Superior temporal gyrus (tissue), 1 donor: Measurements from ENCODE around the gene PACSIN3.

Source experiments
- DNase-seq: peaks from one replicate; pipeline ENCODE4 v3.0.0-alpha.2; 2016; ENCODE audit errors: extremely low spot score

Gene PACSIN3

DNA sequence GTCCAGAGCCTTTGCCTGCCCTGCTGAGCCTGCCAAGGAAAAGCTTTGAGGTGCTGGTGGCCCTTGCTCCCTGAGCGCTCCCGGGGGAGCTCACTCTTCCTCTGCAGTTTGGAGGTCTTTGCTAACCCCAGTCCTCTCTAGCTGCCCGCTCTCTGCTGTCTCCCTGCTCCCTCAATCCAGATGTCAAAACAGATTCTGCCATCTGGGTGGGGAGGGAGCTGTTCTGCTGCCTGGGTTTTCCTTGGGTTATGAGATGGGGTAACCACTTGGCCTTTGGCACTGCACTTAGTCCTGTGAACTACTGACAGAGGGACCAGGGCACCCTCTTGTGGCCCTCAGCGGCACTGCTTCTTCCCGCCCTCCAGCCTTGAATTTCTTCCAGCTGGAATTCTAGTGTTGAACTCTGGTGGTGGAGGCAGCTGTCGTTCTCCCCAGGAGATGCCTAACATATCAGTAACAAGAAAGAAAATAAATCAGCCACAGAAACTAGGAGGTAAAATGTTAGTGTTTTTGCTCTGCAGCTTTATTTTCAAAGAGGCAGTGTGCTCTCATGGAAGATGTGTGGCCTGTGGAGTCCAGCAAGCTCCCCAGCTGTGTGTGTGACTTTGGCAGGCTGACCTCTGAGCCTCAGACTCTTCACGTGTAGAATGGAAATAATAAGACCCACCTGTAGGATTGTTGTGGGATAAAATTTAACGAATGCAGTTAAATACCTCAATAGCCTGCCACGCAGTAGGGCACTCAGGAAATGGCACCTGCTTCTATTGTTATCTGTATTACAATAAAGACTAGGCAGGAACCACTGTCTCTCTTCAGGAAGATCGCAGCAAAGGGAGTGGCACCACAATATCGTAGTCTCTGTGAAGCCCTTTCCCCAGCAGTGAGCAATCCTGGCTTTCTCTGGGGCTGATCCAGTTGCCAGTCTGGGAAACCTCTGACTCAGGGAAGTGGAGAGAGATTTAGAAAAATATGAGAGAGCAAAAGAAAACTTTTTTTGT is 33.0 kb downstream of the PACSIN3 start:
- peak; percentile 97 for DNase-seq

DNA sequence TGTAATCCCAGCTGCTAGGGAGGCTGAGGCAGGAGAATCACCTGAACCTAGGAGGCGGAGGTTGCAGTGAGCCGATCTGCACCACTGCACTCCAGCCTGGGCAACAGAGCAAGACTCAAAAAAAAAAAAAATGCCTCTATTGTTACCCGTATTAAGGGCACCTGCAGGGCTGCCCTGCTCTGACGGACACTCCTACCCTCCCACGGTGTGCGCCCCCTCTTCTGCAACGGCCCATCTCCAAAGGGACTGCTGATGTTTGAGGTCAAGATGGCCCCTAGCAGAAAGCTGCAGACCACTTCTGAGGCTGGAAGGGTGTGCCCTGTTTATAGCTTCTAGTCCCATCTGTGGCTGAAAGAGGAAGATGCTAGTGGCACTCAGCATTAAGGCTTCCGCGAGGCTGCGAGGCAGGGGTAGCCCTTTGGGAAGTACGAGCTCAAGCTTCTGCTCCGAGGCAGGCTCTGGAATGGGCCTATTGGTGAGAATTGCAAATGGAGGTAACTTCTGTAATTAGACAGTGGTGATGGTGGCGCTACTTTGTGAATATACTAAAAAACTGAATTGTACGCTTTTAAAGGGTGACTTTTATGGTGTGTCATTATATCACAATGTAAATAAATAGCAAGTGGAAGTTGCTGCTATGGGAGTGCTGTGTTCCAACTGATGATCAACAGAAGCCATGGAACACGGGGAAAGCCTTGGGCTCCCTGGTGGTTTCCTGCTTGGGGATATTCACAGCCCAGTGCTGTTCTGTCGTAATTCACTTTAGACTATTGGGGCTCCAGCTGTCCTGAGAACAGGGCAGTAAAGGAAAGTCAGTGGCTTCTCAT is 33.9 kb downstream of the PACSIN3 start:
- DNase-seq: no peak

DNA sequence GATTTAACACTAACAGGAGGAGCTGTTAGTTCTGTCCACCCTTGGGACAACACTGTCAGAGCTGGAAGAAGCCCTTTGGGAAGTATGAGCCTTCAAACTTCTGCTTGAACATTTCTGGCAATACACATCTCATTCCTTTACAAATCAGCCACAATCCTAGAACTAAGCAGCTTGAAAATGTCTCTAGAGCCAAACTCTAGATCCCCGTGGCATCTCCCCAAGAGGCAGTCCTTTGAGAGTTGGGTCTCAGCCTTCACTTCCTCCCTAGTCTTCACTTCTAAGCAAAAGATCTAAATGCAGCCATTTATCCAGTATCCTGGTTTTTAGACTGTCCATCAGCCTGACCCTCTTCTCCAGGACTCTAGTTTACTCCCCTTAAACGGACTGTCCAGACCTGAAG is 36.5 kb downstream of the PACSIN3 start:
- DNase-seq: peak; percentile 6

DNA sequence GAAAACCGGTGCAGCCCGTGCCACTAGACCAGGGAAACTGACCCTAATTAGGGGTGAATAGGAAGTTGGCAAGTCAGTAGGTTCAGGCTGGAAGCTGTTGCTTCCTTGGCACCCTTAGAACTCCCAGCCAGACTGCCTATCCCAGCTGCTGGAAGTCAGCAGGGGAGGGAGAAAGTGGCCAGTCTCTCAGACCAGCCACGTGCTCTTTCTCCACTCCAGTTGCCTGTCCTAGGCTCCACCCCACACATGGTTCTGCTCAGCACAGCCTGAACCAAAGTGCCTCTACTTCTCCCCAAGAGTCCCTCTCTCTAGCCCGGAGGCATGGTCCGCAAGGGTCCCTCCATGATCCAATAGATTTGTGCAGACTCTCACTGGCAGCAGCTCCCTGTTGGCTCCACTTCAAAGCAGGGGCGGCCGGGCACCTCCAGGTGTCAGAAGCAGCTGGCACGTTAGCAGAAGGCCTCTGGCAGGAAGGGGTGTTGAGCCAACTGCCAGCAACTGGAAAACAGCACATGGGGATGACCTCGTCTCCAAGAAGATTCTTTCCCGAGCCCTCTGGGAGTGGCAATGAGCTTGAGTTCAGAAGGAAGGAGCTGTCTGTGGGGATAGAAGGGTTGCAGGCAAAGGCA is 37.2 kb downstream of the PACSIN3 start:
- peak; percentile 28 for DNase-seq

DNA sequence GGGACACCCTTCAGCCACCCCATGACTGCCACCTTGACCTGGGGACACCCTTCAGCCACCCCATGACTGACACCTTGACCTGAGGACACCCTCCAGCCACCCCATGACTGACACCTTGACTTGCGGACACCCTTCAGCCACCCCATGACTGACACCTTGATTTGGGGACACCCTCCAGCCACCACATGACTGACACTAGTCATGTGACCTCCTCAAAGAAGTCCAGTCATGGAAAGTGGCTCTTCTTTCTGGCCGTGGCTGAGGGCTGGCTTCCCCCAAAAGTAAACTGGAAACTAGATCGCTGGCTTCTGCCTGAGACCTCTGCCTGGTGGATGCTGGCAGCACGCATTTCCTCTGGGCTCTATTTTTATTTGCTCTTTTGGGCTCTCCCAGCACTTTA is 38.0 kb downstream of the PACSIN3 start:
- no peak for DNase-seq

DNA sequence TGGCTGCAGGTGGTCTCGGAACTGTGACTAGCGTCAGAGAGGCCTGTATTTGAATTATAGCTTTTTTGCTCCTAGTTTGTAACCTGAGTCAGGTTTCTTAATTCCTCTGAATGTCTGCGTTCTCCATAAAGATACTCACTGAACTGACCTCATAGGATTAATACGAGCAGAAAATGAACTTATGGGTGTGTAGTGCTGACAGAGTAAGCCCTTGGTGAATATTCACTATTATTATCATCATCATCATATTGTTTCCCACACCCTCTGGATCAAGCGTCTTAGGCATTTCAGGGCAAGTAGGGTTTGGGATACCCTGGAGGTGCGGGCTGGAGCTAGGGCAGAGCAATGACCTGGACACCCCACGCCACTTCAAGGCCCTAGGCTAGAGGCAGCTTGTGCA is 38.6 kb downstream of the PACSIN3 start:
- DNase-seq: no peak

DNA sequence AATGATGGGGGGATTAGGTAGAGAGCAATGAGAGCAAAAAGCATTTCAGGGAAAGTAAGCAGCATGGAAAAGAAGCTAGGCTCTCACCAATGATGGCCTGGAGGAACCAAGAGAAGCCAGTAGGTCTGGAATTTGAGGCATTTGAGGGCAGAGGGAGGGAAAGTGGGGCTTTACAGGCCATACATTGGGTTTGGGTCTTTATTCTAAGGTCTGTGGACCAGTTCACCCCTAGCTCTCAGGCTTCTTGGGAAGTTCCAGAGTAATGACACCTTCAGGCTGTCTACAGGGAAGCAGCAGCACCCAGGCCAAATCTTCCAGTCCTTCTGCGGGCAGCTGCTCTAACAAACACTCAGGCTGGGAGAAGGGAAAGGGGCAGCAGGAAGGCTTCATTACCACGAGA is 39.0 kb downstream of the PACSIN3 start:
- no peak for DNase-seq

DNA sequence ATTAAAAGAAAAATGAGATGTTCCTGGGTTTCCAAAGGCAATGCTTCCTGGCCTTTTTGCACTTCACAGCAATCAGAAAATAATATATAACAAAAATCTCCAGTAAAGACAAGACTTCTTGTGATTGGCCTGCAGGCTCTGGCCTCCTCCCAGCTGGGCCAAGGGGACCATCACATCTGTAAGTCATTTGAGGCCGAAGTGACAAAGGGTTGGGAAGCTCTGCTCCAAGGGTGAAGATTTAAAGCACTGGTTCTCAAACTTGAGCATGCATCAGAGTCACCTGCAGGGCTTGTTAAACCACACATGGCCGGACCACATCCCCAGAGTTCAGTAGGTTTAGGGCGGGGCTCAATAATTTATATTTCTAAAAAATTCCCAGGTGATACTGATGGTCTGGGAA is 41.7 kb downstream of the PACSIN3 start:
- no peak for DNase-seq

DNA sequence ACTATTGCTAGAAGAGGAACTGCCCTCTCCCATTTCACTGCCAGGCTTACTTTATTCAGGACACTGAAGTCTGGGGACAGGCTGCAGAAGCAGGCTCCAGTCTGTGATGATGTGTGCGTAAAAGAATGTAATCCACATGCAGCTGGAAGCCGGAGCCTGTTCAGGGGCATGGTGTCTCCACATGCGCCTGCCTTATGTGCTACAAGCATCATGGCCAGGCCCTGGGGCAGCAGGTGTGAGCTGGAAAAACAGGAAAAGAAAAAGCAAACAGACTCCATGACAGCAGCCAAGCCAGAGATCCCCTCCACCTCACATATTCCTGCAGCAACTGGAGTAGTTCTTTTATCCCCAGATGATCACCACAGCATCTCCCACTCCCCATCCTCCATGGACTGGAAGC is 42.9 kb downstream of the PACSIN3 start:
- no peak for DNase-seq

DNA sequence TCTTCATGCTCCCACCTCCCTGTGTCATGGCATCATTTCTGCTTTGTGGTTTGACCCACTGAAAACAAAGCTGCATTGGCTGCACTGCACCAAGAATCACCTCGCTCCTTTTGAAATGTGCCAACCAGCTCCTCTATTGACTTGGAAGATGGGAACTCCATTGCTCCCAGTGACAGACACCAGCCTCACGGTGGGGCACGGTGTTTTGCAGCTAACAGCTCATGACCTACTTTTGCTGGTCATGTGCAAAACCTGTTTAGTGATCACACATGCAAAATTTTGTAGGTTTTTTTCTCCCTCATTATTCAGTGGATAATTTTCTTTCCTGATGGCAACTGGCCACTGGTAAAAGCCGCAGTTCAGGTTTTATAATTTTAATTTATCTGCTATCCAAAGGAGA is 46.4 kb downstream of the PACSIN3 start:
- DNase-seq: no peak

DNA sequence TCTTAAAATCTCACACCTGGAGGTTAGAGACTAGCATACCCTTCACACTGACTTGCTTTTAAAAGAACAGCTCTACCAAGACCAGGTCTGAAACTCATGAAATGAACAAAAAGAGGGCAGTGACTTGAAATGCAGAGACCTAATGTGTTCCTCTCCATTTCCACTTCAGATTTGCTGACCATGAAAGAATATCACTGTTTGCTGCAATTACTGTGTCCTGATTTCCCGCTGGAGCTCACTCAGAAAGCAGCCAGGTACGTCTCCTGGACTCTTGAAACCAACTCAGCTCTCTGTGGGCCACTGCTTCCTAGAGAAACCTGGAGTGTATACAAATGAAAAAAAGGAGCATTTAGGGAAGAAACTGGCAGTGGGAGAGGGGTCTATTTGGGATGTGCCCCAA is 48.8 kb downstream of the PACSIN3 start:
- no peak for DNase-seq

DNA sequence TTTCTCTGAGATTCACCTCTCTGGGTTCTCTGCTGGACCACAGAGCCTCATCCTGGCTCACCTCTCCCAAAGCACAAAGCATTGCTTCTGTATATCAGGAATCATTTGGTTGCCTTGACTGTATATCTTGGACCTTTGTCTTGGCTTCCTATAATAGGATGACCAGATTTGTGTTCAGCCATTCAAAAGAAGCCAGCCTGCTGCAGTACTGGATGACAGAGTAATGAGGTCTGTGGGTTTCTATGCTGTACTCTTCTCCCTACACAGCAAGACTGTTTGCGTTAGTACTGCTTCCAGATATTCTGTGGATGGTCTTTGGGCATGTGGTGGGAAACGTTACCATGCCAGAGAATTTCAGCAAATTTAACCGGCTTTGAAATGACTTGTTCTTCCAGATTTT is 49.3 kb downstream of the PACSIN3 start:
- no peak for DNase-seq

DNA sequence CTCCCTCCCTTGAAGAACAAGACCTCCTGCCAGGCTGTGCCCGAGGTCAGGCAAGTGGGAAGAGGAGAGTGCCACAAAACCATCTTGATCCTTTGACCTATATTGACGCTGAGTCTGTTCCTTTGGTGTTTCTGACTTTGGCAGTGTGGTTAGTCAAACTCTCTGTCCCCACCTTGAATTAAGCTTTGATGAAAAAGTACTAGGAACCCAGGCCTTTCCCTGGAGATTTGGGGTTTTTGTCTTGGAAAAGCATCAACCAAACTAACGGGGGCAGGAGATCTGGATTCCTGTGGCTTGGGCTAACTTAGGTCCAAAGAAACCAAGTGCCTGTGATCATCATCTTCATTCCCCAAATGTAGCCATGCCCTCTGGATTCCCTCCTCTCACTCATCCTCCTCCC is 49.9 kb downstream of the PACSIN3 start:
- no peak for DNase-seq

DNA sequence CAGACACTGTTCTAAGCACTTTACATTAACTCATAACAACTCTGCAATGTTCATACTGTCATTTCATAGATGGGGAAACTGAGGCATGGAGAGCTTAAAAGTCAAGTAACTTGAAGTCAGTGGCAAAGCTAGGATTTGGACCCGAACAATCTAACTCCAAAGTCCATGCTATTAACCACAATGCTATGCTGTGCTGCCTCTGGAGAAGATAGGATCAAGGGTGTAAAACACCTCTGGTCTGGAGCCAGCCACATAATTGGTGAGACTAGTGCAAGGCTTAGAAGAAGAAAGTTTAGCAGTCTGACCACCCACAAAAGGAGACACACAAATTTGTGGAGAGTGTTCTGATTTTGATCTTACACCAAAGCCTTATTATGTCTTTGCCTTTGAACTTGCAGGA is 53.3 kb downstream of the PACSIN3 start:
- no peak for DNase-seq

DNA sequence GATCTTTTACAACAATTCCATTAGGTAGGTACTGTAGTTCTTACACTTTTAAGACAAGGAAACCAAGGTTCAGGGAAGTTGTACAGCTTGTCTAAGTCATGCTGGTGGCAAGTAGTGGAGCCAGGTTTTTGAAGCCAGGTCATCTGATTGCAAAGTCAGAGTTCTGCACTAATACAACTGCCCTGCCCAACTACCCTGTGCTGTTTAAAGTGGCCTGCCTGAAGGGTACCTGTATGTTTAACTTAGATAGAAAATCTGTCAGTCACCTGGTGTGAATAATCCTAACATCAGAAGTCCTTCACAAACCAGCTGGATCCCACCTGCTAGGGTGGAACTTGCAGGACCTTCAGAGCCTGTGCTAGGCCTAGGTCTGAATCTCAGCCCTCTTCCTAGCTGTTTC is 53.7 kb downstream of the PACSIN3 start:
- no peak for DNase-seq

DNA sequence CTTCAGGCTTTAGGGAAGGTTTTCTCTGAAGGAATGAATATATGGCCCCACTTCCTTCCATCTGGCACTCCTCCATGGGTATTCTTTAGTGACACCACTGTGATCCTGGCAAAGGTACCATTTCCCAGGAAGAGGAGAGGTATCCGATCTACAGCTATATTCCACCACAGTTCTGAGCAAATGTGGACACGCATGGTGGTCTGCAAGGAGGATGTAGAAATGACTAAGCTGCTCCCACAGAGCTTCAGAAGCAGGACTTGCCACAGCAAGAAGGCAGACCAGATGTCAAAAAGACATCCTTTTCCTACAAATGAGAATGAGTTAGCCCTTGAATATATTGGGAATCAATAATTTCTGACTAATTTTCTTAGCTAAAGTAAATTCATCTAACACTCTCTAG is 55.1 kb downstream of the PACSIN3 start:
- DNase-seq: no peak

DNA sequence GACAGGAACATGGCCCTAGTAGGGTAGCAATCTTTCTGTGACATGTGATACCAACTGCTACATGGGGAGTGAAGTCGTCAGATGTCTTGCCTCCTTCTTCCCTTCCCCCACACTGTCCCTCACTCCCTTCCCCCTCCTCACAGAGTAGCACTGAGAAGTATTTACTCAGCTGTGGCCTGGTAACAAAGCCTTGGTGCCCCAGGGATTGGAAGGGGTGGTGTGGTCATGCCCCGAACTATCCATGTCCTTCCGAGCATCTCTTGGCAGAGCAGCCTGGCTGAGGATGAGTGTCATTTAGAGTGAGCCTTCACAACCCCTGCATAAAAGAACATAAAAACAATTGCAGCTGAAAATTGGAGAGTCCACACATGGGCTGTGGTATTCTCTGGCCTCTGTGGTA is 55.7 kb downstream of the PACSIN3 start:
- DNase-seq: no peak
